ENCODE results near the gene SCAMP4.
"Not testable (repeated sequence)": the region's sequence is repeated elsewhere in the genome, so short reads cannot be mapped to it uniquely, and the experiment has no call there.

Gene SCAMP4

GRCh38 chr19:1866693-1867348 lies 38.4 kb upstream of the SCAMP4 start:
- no peak for DNase-seq

- DNase-seq = no peak
Observed at GRCh38 chr19:1867349-1867724, 37.9 kb upstream of the SCAMP4 start.

- no peak for DNase-seq
Observed at GRCh38 chr19:1868971-1869370, 36.2 kb upstream of the SCAMP4 start.

- no peak for DNase-seq
Observed at GRCh38 chr19:1871140-1871597, 34.0 kb upstream of the SCAMP4 start.

- no peak for DNase-seq
Observed at GRCh38 chr19:1871630-1872029, 33.6 kb upstream of the SCAMP4 start.

- DNase-seq = no peak
Observed at GRCh38 chr19:1872807-1873523, 32.2 kb upstream of the SCAMP4 start.

GRCh38 chr19:1873524-1874473 lies 31.4 kb upstream of the SCAMP4 start:
- DNase-seq = no peak

- no peak for DNase-seq
Observed at GRCh38 chr19:1874554-1875185, 30.5 kb upstream of the SCAMP4 start.

- DNase-seq = not testable (repeated sequence)
Observed at GRCh38 chr19:1875265-1875645, 29.9 kb upstream of the SCAMP4 start.

GRCh38 chr19:1875646-1876495 lies 29.3 kb upstream of the SCAMP4 start:
- peak; percentile 87 for DNase-seq

- not testable (repeated sequence) for DNase-seq
Observed at GRCh38 chr19:1876496-1877279, 28.5 kb upstream of the SCAMP4 start.

GRCh38 chr19:1877280-1877660 lies 27.9 kb upstream of the SCAMP4 start:
- not testable (repeated sequence) for DNase-seq

- not testable (repeated sequence) for DNase-seq
Observed at GRCh38 chr19:1878583-1878982, 26.6 kb upstream of the SCAMP4 start.

GRCh38 chr19:1879982-1880381 lies 25.2 kb upstream of the SCAMP4 start:
- not testable (repeated sequence) for DNase-seq

GRCh38 chr19:1880611-1881392 lies 24.4 kb upstream of the SCAMP4 start:
- no peak for DNase-seq

GRCh38 chr19:1881393-1882088 lies 23.7 kb upstream of the SCAMP4 start:
- not testable (repeated sequence) for DNase-seq

GRCh38 chr19:1882089-1882785 lies 23.0 kb upstream of the SCAMP4 start:
- peak; percentile 52 for DNase-seq

GRCh38 chr19:1882786-1883692 lies 22.2 kb upstream of the SCAMP4 start:
- no peak for DNase-seq
